Neural progenitor cell (in vitro differentiated cells): ENCODE measurements around the gene P4HA1. TPM values are rescaled to one million over a fixed set of nuclear protein-coding genes. Genes with fewer than 3 reads are reported as not detected.

Source experiments
- DNase-seq: peaks from one replicate; pipeline ENCODE4 v3.0.0-alpha.2; 2016; ENCODE audit warnings: low spot score
- H2AFZ ChIP-seq: fragments of 200-600 bp; sonication (generic); replicated peaks from 2 replicates; pipeline ENCODE4 v1.6.1; 2016; ENCODE audit warnings: antibody characterized with exemption
- H3F3A ChIP-seq: fragments of 200-600 bp; sonication (generic); 2 replicates; pipeline ENCODE4 v1.6.1; 2016; ENCODE audit warnings: antibody characterized with exemption, low read depth
- H3K27ac ChIP-seq: fragments of 200-600 bp; sonication (generic); 2 replicates; pipeline ENCODE4 v1.5.1; 2016; ENCODE audit warnings: mild to moderate bottlenecking
- H3K27me3 ChIP-seq: fragments of 200-600 bp; sonication (generic); 2 replicates; pipeline ENCODE4 v1.6.1; 2016; ENCODE audit warnings: mild to moderate bottlenecking, moderate library complexity
- H3K36me3 ChIP-seq: fragments of 200-600 bp; sonication (generic); 2 replicates; pipeline ENCODE4 v1.5.1; 2016
- H3K4me1 ChIP-seq: fragments of 200-600 bp; sonication (generic); 2 replicates; pipeline ENCODE4 v1.6.1; 2016; ENCODE audit warnings: mixed run types
- H3K4me2 ChIP-seq: fragments of 200-600 bp; sonication (generic); 2 replicates; pipeline ENCODE4 v1.6.1; 2016
- H3K4me3 ChIP-seq: fragments of 200-600 bp; sonication (generic); 2 replicates; pipeline ENCODE4 v1.5.1; 2016
- H3K79me2 ChIP-seq: fragments of 200-600 bp; sonication (generic); 2 replicates; pipeline ENCODE4 v1.6.1; 2016; ENCODE audit warnings: low read depth
- H3K9ac ChIP-seq: fragments of 200-600 bp; sonication (generic); 2 replicates; pipeline ENCODE4 v1.6.1; 2016
- H3K9me3 ChIP-seq: fragments of 200-600 bp; sonication (generic); 2 replicates; pipeline ENCODE4 v1.5.1; 2016; ENCODE audit warnings: low read depth
- H4K20me1 ChIP-seq: fragments of 200-600 bp; sonication (generic); 2 replicates; pipeline ENCODE4 v1.6.1; 2016; ENCODE audit warnings: low read depth
- H3K27ac Mint-ChIP-seq: 3 replicates; pipeline ENCODE4 v1.8.0; 2021; ENCODE audit warnings: mixed read lengths
- H3K27me3 Mint-ChIP-seq: 2 replicates; pipeline ENCODE4 v1.8.0; 2022; ENCODE audit warnings: low read depth, mild to moderate bottlenecking, inconsistent platforms, moderate library complexity, mixed read lengths; ENCODE audit not compliant: insufficient read depth
- H3K36me3 Mint-ChIP-seq: 3 replicates; pipeline ENCODE4 v1.8.0; 2021; ENCODE audit warnings: mixed read lengths
- H3K4me1 Mint-ChIP-seq: 3 replicates; pipeline ENCODE4 v1.8.0; 2021; ENCODE audit warnings: mixed read lengths
- H3K4me3 Mint-ChIP-seq: 3 replicates; pipeline ENCODE4 v1.8.0; 2021; ENCODE audit warnings: mild to moderate bottlenecking, moderate library complexity, mixed read lengths
- H3K9me3 Mint-ChIP-seq: 3 replicates; pipeline ENCODE4 v1.8.0; 2020; ENCODE audit warnings: mixed read lengths
- EZH2 ChIP-seq: fragments of 200-600 bp; sonication (generic); IDR thresholded peaks from 2 replicates; pipeline ENCODE4 v1.6.1; 2017; ENCODE audit warnings: antibody characterized with exemption, mild to moderate bottlenecking, moderate library complexity
- EZH2phosphoT487 ChIP-seq: fragments of 200-600 bp; sonication (generic); IDR thresholded peaks from 2 replicates; pipeline ENCODE4 v1.6.1; 2017; ENCODE audit warnings: antibody characterized with exemption
- total RNA-seq: library from RNA; depleted of rRNA; stranded (reverse); fragments of >200 nt; gene quantifications from 2 replicates; pipeline ENCODE4 v1.2.3, GENCODE V29; 2015; ENCODE audit warnings: low replicate concordance
- TF ChIP-seq, protein P1 (sequence below): fragments of 200-600 bp; sonication (generic); IDR thresholded peaks from 2 replicates; pipeline ENCODE4 v1.5.1; 2017; ENCODE audit warnings: antibody characterized with exemption, mild to moderate bottlenecking

P4HA1 gene
- total RNA-seq, 1 donor from 2014 or later = 200 TPM

DNA sequence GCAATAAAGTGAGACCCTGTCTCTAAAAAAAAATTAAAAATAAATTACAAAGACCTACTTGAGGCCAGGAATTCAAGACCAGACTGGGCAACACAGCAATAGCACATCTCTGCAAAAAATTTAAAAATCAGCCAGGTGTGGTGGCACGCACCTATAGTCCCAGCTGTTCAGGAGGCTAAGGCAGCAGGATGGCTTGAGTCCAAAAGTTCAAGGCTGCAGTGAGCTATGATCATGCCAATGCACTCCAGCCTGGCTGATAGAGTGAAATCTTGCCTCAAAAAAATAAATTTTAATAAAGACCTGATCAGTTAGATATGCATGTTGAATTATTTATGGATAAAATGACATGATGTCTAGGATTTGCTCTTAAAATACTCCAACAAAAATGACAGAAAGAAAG, 34.9 kb downstream of the P4HA1 start:
- Mint-ChIP-seq H3K9me3 (no peaks in the 10 kb centered on the region), H3K27ac (no peak overlapping the region), H3K4me3 (no peak overlapping the region), H3K4me1 (no peaks in the 10 kb centered on the region), H3K36me3 (peaks cover 23% of the 10 kb centered on the region), H3K27me3 (peaks cover 2% of the 10 kb centered on the region)
- Histone ChIP-seq H3K4me3 (no peak overlapping the region), H2AFZ (no peak overlapping the region), H3K36me3 (peaks cover 12% of the 10 kb centered on the region), H3K9ac (no peak overlapping the region), H3K79me2 (no peaks in the 10 kb centered on the region), H3K27ac (no peak overlapping the region), H3K27me3 (no peaks in the 10 kb centered on the region), H3F3A (no peaks in the 10 kb centered on the region), H3K4me2 (no peak overlapping the region), H4K20me1 (peaks cover 17% of the 10 kb centered on the region), H3K4me1 (no peaks in the 10 kb centered on the region), H3K9me3 (no peaks in the 10 kb centered on the region)
- DNase-seq = no peak
- TF ChIP-seq, protein P1, sequence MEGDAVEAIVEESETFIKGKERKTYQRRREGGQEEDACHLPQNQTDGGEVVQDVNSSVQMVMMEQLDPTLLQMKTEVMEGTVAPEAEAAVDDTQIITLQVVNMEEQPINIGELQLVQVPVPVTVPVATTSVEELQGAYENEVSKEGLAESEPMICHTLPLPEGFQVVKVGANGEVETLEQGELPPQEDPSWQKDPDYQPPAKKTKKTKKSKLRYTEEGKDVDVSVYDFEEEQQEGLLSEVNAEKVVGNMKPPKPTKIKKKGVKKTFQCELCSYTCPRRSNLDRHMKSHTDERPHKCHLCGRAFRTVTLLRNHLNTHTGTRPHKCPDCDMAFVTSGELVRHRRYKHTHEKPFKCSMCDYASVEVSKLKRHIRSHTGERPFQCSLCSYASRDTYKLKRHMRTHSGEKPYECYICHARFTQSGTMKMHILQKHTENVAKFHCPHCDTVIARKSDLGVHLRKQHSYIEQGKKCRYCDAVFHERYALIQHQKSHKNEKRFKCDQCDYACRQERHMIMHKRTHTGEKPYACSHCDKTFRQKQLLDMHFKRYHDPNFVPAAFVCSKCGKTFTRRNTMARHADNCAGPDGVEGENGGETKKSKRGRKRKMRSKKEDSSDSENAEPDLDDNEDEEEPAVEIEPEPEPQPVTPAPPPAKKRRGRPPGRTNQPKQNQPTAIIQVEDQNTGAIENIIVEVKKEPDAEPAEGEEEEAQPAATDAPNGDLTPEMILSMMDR = no peak
- no peak for TF ChIP-seq EZH2
- no peak for TF ChIP-seq EZH2phosphoT487

DNA sequence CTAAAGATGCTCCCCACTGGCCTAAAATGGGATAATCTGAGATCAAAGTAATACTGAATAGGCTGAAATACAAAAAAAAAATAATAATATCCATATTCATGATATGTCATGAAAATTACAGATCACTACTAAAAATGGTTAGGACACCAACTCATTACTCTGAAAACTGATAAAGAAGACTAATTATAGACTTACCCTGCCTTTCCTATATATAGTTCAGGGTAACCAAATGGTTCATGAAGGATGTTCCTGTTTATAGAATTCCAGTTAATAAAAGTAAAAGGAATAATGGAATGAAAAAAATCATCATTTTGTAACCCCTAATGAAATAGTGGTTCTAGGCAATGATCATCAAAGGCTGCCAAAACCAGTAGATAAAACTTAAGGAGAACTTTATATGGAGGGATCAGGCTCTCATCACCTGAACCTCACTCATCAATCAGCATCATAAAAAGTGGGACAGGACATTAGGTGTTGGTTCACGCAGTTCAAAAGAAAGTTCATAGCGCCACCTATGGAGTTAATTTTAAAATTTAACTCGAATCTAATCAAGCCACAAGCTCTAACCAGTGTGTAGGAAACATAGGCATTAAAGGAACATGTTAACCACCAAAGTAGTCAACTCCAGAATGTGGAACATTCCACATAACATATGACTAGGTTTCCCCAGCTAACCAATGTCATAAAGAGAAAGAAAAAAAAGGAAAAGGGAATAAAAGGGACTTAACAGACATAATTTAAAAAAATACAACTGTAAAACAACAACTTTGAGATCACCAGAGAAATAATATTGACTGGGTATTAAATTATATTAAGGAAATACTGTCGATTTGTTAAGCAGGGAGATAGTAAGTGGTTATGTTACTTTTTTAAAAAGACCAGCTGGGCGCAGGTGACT, 35.7 kb downstream of the P4HA1 start:
- H3K9me3 Mint-ChIP-seq = no peaks in the 10 kb centered on the region
- Histone ChIP-seq H3K9me3 (no peaks in the 10 kb centered on the region), H3K4me1 (no peaks in the 10 kb centered on the region), H3F3A (no peaks in the 10 kb centered on the region), H3K4me3 (no peak overlapping the region), H3K36me3 (peaks cover 8% of the 10 kb centered on the region), H3K4me2 (no peak overlapping the region), H3K79me2 (no peaks in the 10 kb centered on the region), H2AFZ (no peak overlapping the region), H3K27ac (no peak overlapping the region), H3K9ac (no peak overlapping the region), H4K20me1 (peaks cover 17% of the 10 kb centered on the region), H3K27me3 (no peaks in the 10 kb centered on the region)
- DNase-seq = peak; percentile 36
- H3K36me3 Mint-ChIP-seq = peaks cover 24% of the 10 kb centered on the region
- peaks cover 2% of the 10 kb centered on the region for H3K27me3 Mint-ChIP-seq
- TF ChIP-seq, protein P1 = peak; percentile 57
- TF ChIP-seq EZH2phosphoT487 (no peak), EZH2 (no peak)
- H3K4me3 Mint-ChIP-seq = no peak overlapping the region
- no peak overlapping the region for H3K27ac Mint-ChIP-seq
- H3K4me1 Mint-ChIP-seq = no peaks in the 10 kb centered on the region

DNA sequence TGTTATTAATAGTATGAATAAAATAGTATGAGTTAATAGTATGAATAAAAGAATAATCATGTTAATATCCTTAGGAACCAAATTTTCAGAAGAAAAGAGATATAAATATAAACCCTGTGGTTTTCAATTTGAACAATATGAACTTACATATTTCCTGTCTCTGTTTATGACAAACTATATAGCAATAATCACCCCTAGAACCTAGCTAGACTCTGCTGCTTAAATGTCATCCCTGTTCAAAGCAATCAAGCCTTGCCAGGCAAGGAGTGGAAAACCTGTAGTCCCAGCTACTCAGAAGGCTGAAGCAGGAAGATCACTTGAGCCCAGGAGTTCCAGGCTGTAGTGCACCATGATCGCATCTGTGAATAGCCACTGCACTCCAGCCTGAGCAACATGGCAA, 36.5 kb downstream of the P4HA1 start:
- Mint-ChIP-seq H3K36me3 (peaks cover 25% of the 10 kb centered on the region), H3K27ac (no peak overlapping the region)
- TF ChIP-seq EZH2 = no peak

DNA sequence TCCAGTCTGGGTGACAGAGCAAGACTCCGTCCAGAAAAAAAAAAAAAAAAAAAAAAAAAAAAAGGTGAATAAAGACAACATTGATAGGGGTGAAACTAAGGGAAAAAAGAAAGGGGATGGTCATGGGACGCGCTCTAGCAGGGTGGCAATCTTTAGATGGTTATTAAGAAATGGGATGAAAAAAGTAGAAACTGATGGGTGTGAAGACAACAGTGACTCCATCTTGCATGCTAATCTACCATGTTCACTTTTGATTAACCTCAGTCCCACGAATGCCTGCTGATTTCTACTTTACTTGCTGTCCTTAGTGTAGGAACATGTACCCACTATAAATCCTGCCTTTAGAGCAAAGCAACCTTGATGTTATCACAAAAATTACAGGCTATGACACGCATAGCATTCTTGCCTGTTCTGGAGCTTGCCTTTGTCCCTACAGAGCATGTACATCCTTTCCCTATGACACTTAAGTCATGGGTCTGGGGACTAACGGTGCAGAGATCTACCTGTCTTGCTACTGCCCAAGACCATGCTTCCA, 38.5 kb downstream of the P4HA1 start:
- Histone ChIP-seq H3F3A (no peaks in the 10 kb centered on the region), H3K9ac (no peak overlapping the region), H3K4me1 (no peaks in the 10 kb centered on the region), H3K79me2 (no peaks in the 10 kb centered on the region), H3K9me3 (no peaks in the 10 kb centered on the region), H4K20me1 (peaks cover 21% of the 10 kb centered on the region), H3K4me2 (no peak overlapping the region), H3K4me3 (no peak overlapping the region), H2AFZ (no peak overlapping the region), H3K36me3 (peaks cover 18% of the 10 kb centered on the region), H3K27ac (no peak overlapping the region), H3K27me3 (no peaks in the 10 kb centered on the region)
- Mint-ChIP-seq H3K9me3 (no peaks in the 10 kb centered on the region), H3K27me3 (peaks cover 2% of the 10 kb centered on the region), H3K36me3 (peaks cover 34% of the 10 kb centered on the region), H3K27ac (no peak overlapping the region), H3K4me1 (no peaks in the 10 kb centered on the region), H3K4me3 (no peak overlapping the region)
- no peak for DNase-seq
- TF ChIP-seq EZH2phosphoT487 (no peak), EZH2 (no peak)
- TF ChIP-seq, protein P1 = no peak

More for the DNA sequence above, 36.5 kb downstream of the P4HA1 start:
- Histone ChIP-seq H3K9ac (no peak overlapping the region), H3K4me1 (no peaks in the 10 kb centered on the region), H3K4me2 (no peak overlapping the region), H3K36me3 (peaks cover 14% of the 10 kb centered on the region), H3K27ac (no peak overlapping the region), H3K27me3 (no peaks in the 10 kb centered on the region), H4K20me1 (peaks cover 17% of the 10 kb centered on the region), H3K4me3 (no peak overlapping the region), H3K79me2 (no peaks in the 10 kb centered on the region), H3F3A (no peaks in the 10 kb centered on the region), H3K9me3 (no peaks in the 10 kb centered on the region), H2AFZ (no peak overlapping the region)
- Mint-ChIP-seq H3K4me1 (no peaks in the 10 kb centered on the region), H3K27me3 (peaks cover 2% of the 10 kb centered on the region), H3K9me3 (no peaks in the 10 kb centered on the region), H3K4me3 (no peak overlapping the region)
- no peak for DNase-seq
